Liver (tissue), 9 donors: Measurements from ENCODE around the gene ARHGAP32. TPM values are rescaled to one million over a fixed set of nuclear protein-coding genes. Genes with fewer than 3 reads are reported as not detected.

Experiments used
- DNase-seq: peaks from one replicate; pipeline ENCODE4 v3.0.0-alpha.2; 2017; ENCODE audit warnings: low spot score
- H3K27ac ChIP-seq, 2 donors: one replicate each; pipeline ENCODE4 v1.7.0; 2013; ENCODE audit warnings: inconsistent platforms in 2 of 2, low read length in 2 of 2, control low read depth in 1 of 2, low read depth in 1 of 2, mild to moderate bottlenecking in 1 of 2
- H3K27me3 ChIP-seq, 4 donors: one replicate each; pipeline versions ENCODE4 v1.6.1 to v1.7.0; 2013; ENCODE audit warnings: low read length in 3 of 4, inconsistent platforms in 1 of 4, mild to moderate bottlenecking in 1 of 4, moderate library complexity in 1 of 4; ENCODE audit not compliant: control insufficient read depth in 4 of 4, insufficient read depth in 4 of 4
- H3K36me3 ChIP-seq, 4 donors: one replicate each; pipeline versions ENCODE4 v1.6.1 to v1.7.0; 2013; ENCODE audit warnings: low read length in 3 of 4, mild to moderate bottlenecking in 3 of 4, low read depth in 1 of 4, moderate library complexity in 1 of 4; ENCODE audit not compliant: control insufficient read depth in 4 of 4, insufficient read depth in 3 of 4
- H3K4me1 ChIP-seq, 4 donors: one replicate each; pipeline versions ENCODE4 v1.6.1 to v1.7.0; 2013; ENCODE audit warnings: low read length in 3 of 4, mild to moderate bottlenecking in 3 of 4, moderate library complexity in 1 of 4; ENCODE audit not compliant: control insufficient read depth in 4 of 4, insufficient read depth in 4 of 4
- H3K4me3 ChIP-seq, 3 donors: one replicate each; pipeline versions ENCODE4 v1.6.1 to v1.7.0; 2013; ENCODE audit warnings: low read length in 3 of 3, control low read depth in 1 of 3, low read depth in 1 of 3, mild to moderate bottlenecking in 1 of 3
- H3K9ac ChIP-seq, 2 donors: one replicate each; pipeline ENCODE4 v1.7.0; 2013; ENCODE audit warnings: low read length in 2 of 2, mild to moderate bottlenecking in 2 of 2, moderate library complexity in 2 of 2, control low read depth in 1 of 2, low read depth in 1 of 2
- H3K9me3 ChIP-seq, 4 donors: one replicate each; pipeline versions ENCODE4 v1.6.1 to v1.7.0; 2013; ENCODE audit warnings: low read length in 3 of 4; ENCODE audit not compliant: control insufficient read depth in 4 of 4
- ATF3 ChIP-seq: IDR thresholded peaks from 2 replicates; pipeline ENCODE4 v1.6.1; 2016; ENCODE audit warnings: antibody characterized with exemption
- CTCF ChIP-seq: fragments of 150-350 bp; IDR thresholded peaks from 2 replicates; pipeline ENCODE4 v1.5.1; 2017; ENCODE audit warnings: improper control_type of control experiment, low read depth, low read length; ENCODE audit not compliant: missing input control
- EGR1 ChIP-seq, 2 donors: IDR thresholded peaks; 2 replicates each; pipeline ENCODE4 v1.6.1; 2016 to 2018; ENCODE audit warnings: antibody characterized with exemption in 2 of 2, low read depth in 2 of 2
- FOXA1 ChIP-seq: IDR thresholded peaks from 2 replicates; pipeline ENCODE4 v1.6.1; 2016; ENCODE audit warnings: antibody characterized with exemption
- FOXA2 ChIP-seq: IDR thresholded peaks from 2 replicates; pipeline ENCODE4 v1.6.1; 2016; ENCODE audit warnings: antibody characterized with exemption
- GABPA ChIP-seq, 2 donors: IDR thresholded peaks in 1 of 2; conservative IDR thresholded peaks in 1 of 2; 2 replicates each; pipeline ENCODE4 v1.6.1; 2016; ENCODE audit warnings: antibody characterized with exemption in 2 of 2, mild to moderate bottlenecking in 1 of 2, moderate library complexity in 1 of 2
- HNF4A ChIP-seq, 2 donors: conservative IDR thresholded peaks; 2 replicates each; pipeline ENCODE4 v1.6.1; 2016; ENCODE audit warnings: antibody characterized with exemption in 2 of 2, mild to moderate bottlenecking in 2 of 2
- HNF4G ChIP-seq: IDR thresholded peaks from 2 replicates; pipeline ENCODE4 v1.6.1; 2016; ENCODE audit warnings: antibody characterized with exemption
- JUND ChIP-seq, 2 donors: IDR thresholded peaks; 2 replicates each; pipeline ENCODE4 v1.6.1; 2016; ENCODE audit warnings: antibody characterized with exemption in 2 of 2
- NR2F2 ChIP-seq: IDR thresholded peaks from 2 replicates; pipeline ENCODE4 v1.6.1; 2016; ENCODE audit warnings: antibody characterized with exemption
- RAD21 ChIP-seq, 2 donors: IDR thresholded peaks; 2 replicates each; pipeline ENCODE4 v1.6.1; 2016; ENCODE audit warnings: antibody characterized with exemption in 2 of 2, mild to moderate bottlenecking in 2 of 2
- RXRA ChIP-seq, 2 donors: IDR thresholded peaks; 2 replicates each; pipeline ENCODE4 v1.6.1; 2017 to 2018; ENCODE audit warnings: antibody characterized with exemption in 2 of 2, mild to moderate bottlenecking in 1 of 2
- SP1 ChIP-seq: IDR thresholded peaks from 2 replicates; pipeline ENCODE4 v1.6.1; 2018; ENCODE audit warnings: antibody characterized with exemption, mild to moderate bottlenecking
- TAF1 ChIP-seq: conservative IDR thresholded peaks from 2 replicates; pipeline ENCODE4 v1.6.1; 2016; ENCODE audit warnings: antibody characterized with exemption, mild to moderate bottlenecking
- YY1 ChIP-seq: IDR thresholded peaks from 2 replicates; pipeline ENCODE4 v1.6.1; 2016; ENCODE audit warnings: antibody characterized with exemption, mild to moderate bottlenecking
- ZBTB33 ChIP-seq: IDR thresholded peaks from 2 replicates; pipeline ENCODE4 v1.6.1; 2016; ENCODE audit warnings: antibody characterized with exemption
- WGBS: extraction: QIAGEN DNeasy Blood & Tissue Kit; methylation state at CpG from one replicate; pipeline ENCODE4 v1.1.7; 2013; 5-methylcytosine and 5-hydroxymethylcytosine counted together
- polyA plus RNA-seq, 2 donors: library from polyadenylated mRNA; stranded (reverse) in 1 of 2; unstranded in 1 of 2; fragments of 200-250 nt in 1 of 2; fragments of >200 nt in 1 of 2; fragmentation: Nextera tagmentation in 1 of 2; extraction: Ambion mirVana in 1 of 2; gene quantifications; one replicate each; pipeline versions ENCODE4 v1.2.1 to v1.2.3, GENCODE V29; 2013 to 2015
- total RNA-seq, 2 donors: library from RNA; depleted of rRNA; stranded (reverse); fragments of >200 nt; gene quantifications; one replicate each; pipeline ENCODE4 v1.2.3, GENCODE V29; 2014
- donor health status: healthy.
- donor health status: healthy.
- donor health status: healthy.
- donor health status: healthy.
- donor health status: healthy.

Gene ARHGAP32
- total and polyA plus RNA-seq, 4 donors = 1.8 to 13.1 (median 2.6) TPM

GRCh38 chr11:128968916-128969315 lies 223.2 kb downstream of the ARHGAP32 start (continued):
- no peak for TF ChIP-seq ATF3
- no peak for TF ChIP-seq TAF1
- TF ChIP-seq FOXA1 = no peak
- no peak for TF ChIP-seq NR2F2

GRCh38 chr11:128967578-128967977 lies 224.5 kb downstream of the ARHGAP32 start:
- Histone ChIP-seq H3K4me1 (no peaks in the 10 kb centered on the region), H3K36me3 (peaks cover 2 to 41% (median 28%) of the 10 kb centered on the region in 4 donors), H3K9me3 (no peaks in the 10 kb centered on the region), H3K27ac (no peak overlapping the region), H3K27me3 (no peaks in the 10 kb centered on the region), H3K9ac (no peak overlapping the region), H3K4me3 (no peak overlapping the region)
- no peak for DNase-seq
- WGBS = 91% methylated on average over 6 of the region's 6 CpGs
- TF ChIP-seq YY1 = no peak
- TF ChIP-seq JUND (IDR thresholded peaks at IDR 0.05) = no peak
- no peak for TF ChIP-seq SP1
- TF ChIP-seq HNF4G = no peak
- no peak for TF ChIP-seq FOXA2
- TF ChIP-seq TAF1 = no peak
- no peak for TF ChIP-seq NR2F2
- TF ChIP-seq EGR1 (IDR thresholded peaks at IDR 0.05; ENCODE audit: low read depth in 2 of 2) = no peak

GRCh38 chr11:128965485-128965884 lies 226.6 kb downstream of the ARHGAP32 start:
- 48% methylated on average over 4 of the region's 4 CpGs for WGBS
- no peak for DNase-seq
- no peak overlapping the region for H3K9ac ChIP-seq
- no peaks in the 10 kb centered on the region for H3K27me3 ChIP-seq
- no peaks in the 10 kb centered on the region for H3K4me1 ChIP-seq
- TF ChIP-seq ZBTB33 (no peak), RXRA (IDR thresholded peaks at IDR 0.05) (no peak), SP1 (no peak), FOXA2 (no peak), ATF3 (no peak), NR2F2 (no peak), TAF1 (no peak)
- peaks cover 2 to 21% (median 13%) of the 10 kb centered on the region in 4 donors for H3K36me3 ChIP-seq
- no peaks in the 10 kb centered on the region for H3K9me3 ChIP-seq
- H3K4me3 ChIP-seq = no peak overlapping the region
- no peak overlapping the region for H3K27ac ChIP-seq

- H3K4me3 ChIP-seq = no peak overlapping the region
- no peak for DNase-seq
- H3K9ac ChIP-seq = no peak overlapping the region
- H3K27ac ChIP-seq = no peak overlapping the region
- peaks cover 0 to 11% (median 7%) of the 10 kb centered on the region in 4 donors for H3K36me3 ChIP-seq
- 84% methylated on average over 7 of the region's 7 CpGs for WGBS
- H3K4me1 ChIP-seq = no peaks in the 10 kb centered on the region
- no peaks in the 10 kb centered on the region for H3K9me3 ChIP-seq
- no peaks in the 10 kb centered on the region for H3K27me3 ChIP-seq
- TF ChIP-seq EGR1 (IDR thresholded peaks at IDR 0.05; ENCODE audit: low read depth in 2 of 2) (no peak), YY1 (no peak), HNF4A (conservative IDR thresholded peaks at IDR 0.05) (no peak), RAD21 (IDR thresholded peaks at IDR 0.05) (no peak), HNF4G (no peak), ATF3 (no peak), NR2F2 (no peak), GABPA (IDR thresholded peaks at IDR 0.05 in 1 of 2, conservative IDR thresholded peaks at IDR 0.05 in 1 of 2) (no peak), SP1 (no peak), FOXA2 (no peak), FOXA1 (no peak), CTCF (no peak), TAF1 (no peak), ZBTB33 (no peak)
These were observed 227.6 kb downstream of the ARHGAP32 start for GRCh38 chr11:128964463-128964930.
